IMR-90 (cell line): ENCODE results near the gene PCK1. TPM values are rescaled to one million over a fixed set of nuclear protein-coding genes. Genes with fewer than 3 reads are reported as not detected.

Experiments used
- ATAC-seq: fragments of 200-7000 bp; cut with Tn5 transposase; 2 replicates; pipeline ENCODE4 v1.9.1; 2020; ENCODE audit warnings: low read depth, mild to moderate bottlenecking, moderate library complexity
- BruUV-seq: library from RNA; stranded (reverse); fragments of 400-500 nt; replicated peaks from 2 replicates; lab custom pipeline; 2021; lab: Mats Ljungman, UMichigan
- CTCF ChIA-PET: fragments of 300-600 bp; formaldehyde crosslinking; extraction: SDS; loops from one replicate; lab custom pipeline; 2021; ENCODE audit warnings: antibody characterized with exemption; lab: Yijun Ruan, JAX
- POLR2A ChIA-PET: fragments of 300-600 bp; sonication (Branson Sonifier 250); formaldehyde crosslinking; loops from one replicate; lab custom pipeline; 2022; ENCODE audit warnings: antibody characterized with exemption; ENCODE audit not compliant: unreplicated experiment; lab: Charles Lee
- DNase-seq: peaks from one replicate; pipeline ENCODE4 v3.0.0; 2013
- H2AFZ ChIP-seq: replicated peaks from 2 replicates; pipeline ENCODE3; 2013; ENCODE audit warnings: low read length, mild to moderate bottlenecking; ENCODE audit not compliant: poor library complexity
- H2AK5ac ChIP-seq: 2 replicates; pipeline ENCODE4 v1.6.1; 2013; ENCODE audit warnings: low read depth, low read length, inconsistent platforms
- H2AK9ac ChIP-seq: replicated peaks from 2 replicates; pipeline ENCODE3; 2013; ENCODE audit warnings: mild to moderate bottlenecking, low read depth, low read length, moderate library complexity; ENCODE audit not compliant: poor library complexity
- H2BK120ac ChIP-seq: 2 replicates; pipeline ENCODE4 v1.6.1; 2013; ENCODE audit warnings: low read depth, low read length, inconsistent platforms
- H2BK15ac ChIP-seq: 3 replicates; pipeline ENCODE4 v1.6.1; 2013; ENCODE audit warnings: low read depth, low read length, inconsistent platforms
- H2BK20ac ChIP-seq: 2 replicates; pipeline ENCODE4 v1.6.1; 2013; ENCODE audit warnings: low read depth, mild to moderate bottlenecking, inconsistent platforms, low read length, moderate library complexity
- H2BK5ac ChIP-seq: 2 replicates; pipeline ENCODE4 v1.6.1; 2013; ENCODE audit warnings: mild to moderate bottlenecking, low read depth, low read length, inconsistent platforms; ENCODE audit not compliant: poor library complexity, severe bottlenecking
- H3K14ac ChIP-seq: replicated peaks from 2 replicates; pipeline ENCODE4 v1.6.1; 2013; ENCODE audit warnings: low read depth, low read length, inconsistent platforms
- H3K18ac ChIP-seq: 2 replicates; pipeline ENCODE4 v1.6.1; 2013; ENCODE audit warnings: low read depth, low read length, control low read depth
- H3K23ac ChIP-seq: 2 replicates; pipeline ENCODE4 v1.6.1; 2013; ENCODE audit warnings: low read depth, low read length, inconsistent platforms
- H3K27ac ChIP-seq: 2 replicates; pipeline ENCODE4 v1.5.1; 2013; ENCODE audit warnings: mild to moderate bottlenecking, control low read depth, low read length; ENCODE audit not compliant: insufficient read depth
- H3K27me3 ChIP-seq: 2 replicates; pipeline ENCODE4 v1.6.1; 2013; ENCODE audit warnings: low read length; ENCODE audit not compliant: control insufficient read depth, insufficient read depth
- H3K36me3 ChIP-seq: 2 replicates; pipeline ENCODE4 v1.6.1; 2013; ENCODE audit warnings: low read length, mixed read lengths; ENCODE audit not compliant: control insufficient read depth, insufficient read depth
- H3K4ac ChIP-seq: 2 replicates; pipeline ENCODE4 v1.6.1; 2013; ENCODE audit warnings: low read depth, low read length, inconsistent platforms
- H3K4me1 ChIP-seq: 2 replicates; pipeline ENCODE4 v1.6.1; 2013; ENCODE audit warnings: low read length, mixed read lengths; ENCODE audit not compliant: control insufficient read depth, insufficient read depth
- H3K4me2 ChIP-seq: 2 replicates; pipeline ENCODE4 v1.6.1; 2013; ENCODE audit warnings: low read depth, mild to moderate bottlenecking, control low read depth, low read length, moderate library complexity
- H3K4me3 ChIP-seq: 2 replicates; pipeline ENCODE4 v1.5.1; 2013; ENCODE audit warnings: low read depth, mild to moderate bottlenecking, control low read depth, low read length, moderate library complexity; ENCODE audit not compliant: insufficient read depth
- H3K56ac ChIP-seq: 2 replicates; pipeline ENCODE4 v1.6.1; 2013; ENCODE audit warnings: low read length, inconsistent platforms; ENCODE audit not compliant: insufficient read depth; ENCODE audit errors: extremely low read depth
- H3K79me1 ChIP-seq, 2 experiments: 2 replicates each; pipeline ENCODE4 v1.6.1; 2013; ENCODE audit warnings: low read length in 2 of 2, inconsistent platforms in 1 of 2, low read depth in 1 of 2
- H3K9ac ChIP-seq: 2 replicates; pipeline ENCODE4 v1.6.1; 2013; ENCODE audit warnings: low read depth, low read length, control low read depth
- H3K9me1 ChIP-seq: 2 replicates; pipeline ENCODE4 v1.6.1; 2013; ENCODE audit warnings: low read length, inconsistent platforms; ENCODE audit not compliant: insufficient read depth
- H3K9me3 ChIP-seq: 2 replicates; pipeline ENCODE4 v1.6.1; 2013; ENCODE audit warnings: low read length; ENCODE audit not compliant: control insufficient read depth, insufficient read depth
- H4K20me1 ChIP-seq: 2 replicates; pipeline ENCODE4 v1.6.1; 2013; ENCODE audit warnings: low read length, inconsistent platforms; ENCODE audit not compliant: insufficient read depth
- H4K5ac ChIP-seq: 2 replicates; pipeline ENCODE4 v1.6.1; 2013; ENCODE audit warnings: mild to moderate bottlenecking, low read depth, low read length, control low read depth
- H4K8ac ChIP-seq, 2 experiments: 2 replicates each; pipeline ENCODE4 v1.6.1; 2013; ENCODE audit warnings: low read depth in 2 of 2, low read length in 2 of 2, control low read depth in 1 of 2, inconsistent platforms in 1 of 2
- H4K91ac ChIP-seq: 2 replicates; pipeline ENCODE4 v1.6.1; 2013; ENCODE audit warnings: low read depth, low read length, inconsistent platforms; ENCODE audit not compliant: insufficient read depth
- BHLHE40 ChIP-seq: fragments of 150-350 bp; IDR thresholded peaks from 2 replicates; pipeline ENCODE4 v1.6.1; 2016; ENCODE audit warnings: mild to moderate bottlenecking, low read depth, low read length
- CEBPB ChIP-seq: IDR thresholded peaks from 2 replicates; pipeline ENCODE4 v1.6.1; 2012; ENCODE audit warnings: low read depth, low read length, improper control_type of control experiment
- CHD1 ChIP-seq: IDR thresholded peaks from 2 replicates; pipeline ENCODE4 v1.6.1; 2012; ENCODE audit warnings: low read depth, low read length, improper control_type of control experiment
- CTCF ChIP-seq: conservative IDR thresholded peaks from 2 replicates; pipeline ENCODE4 v1.5.1; 2012; ENCODE audit warnings: mild to moderate bottlenecking, low read depth, low read length, improper control_type of control experiment
- ELK1 ChIP-seq: fragments of 150-350 bp; IDR thresholded peaks from 2 replicates; pipeline ENCODE4 v1.6.1; 2016; ENCODE audit warnings: low read depth, mild to moderate bottlenecking, low read length, moderate library complexity, borderline replicate concordance
- FOS ChIP-seq: fragments of 150-350 bp; IDR thresholded peaks from 2 replicates; pipeline ENCODE4 v1.6.1; 2016; ENCODE audit warnings: low read depth, low read length
- MAFK ChIP-seq: IDR thresholded peaks from 2 replicates; pipeline ENCODE4 v1.6.1; 2012; ENCODE audit warnings: low read depth, low read length, improper control_type of control experiment
- MAZ ChIP-seq: IDR thresholded peaks from 2 replicates; pipeline ENCODE4 v1.6.1; 2012; ENCODE audit warnings: low read depth, mild to moderate bottlenecking, low read length, improper control_type of control experiment, moderate library complexity, borderline replicate concordance
- MXI1 ChIP-seq: IDR thresholded peaks from 2 replicates; pipeline ENCODE4 v1.6.1; 2012; ENCODE audit warnings: low read depth, mild to moderate bottlenecking, low read length, moderate library complexity, borderline replicate concordance
- NFE2L2 ChIP-seq: fragments of 150-350 bp; IDR thresholded peaks from 2 replicates; pipeline ENCODE4 v1.6.1; 2016; ENCODE audit warnings: low read depth, mild to moderate bottlenecking, low read length
- POLR2A ChIP-seq: IDR thresholded peaks from 2 replicates; pipeline ENCODE4 v1.6.1; 2012; ENCODE audit warnings: mild to moderate bottlenecking, low read depth, low read length
- RAD21 ChIP-seq: IDR thresholded peaks from 2 replicates; pipeline ENCODE4 v1.6.1; 2012; ENCODE audit warnings: low read length, improper control_type of control experiment
- RCOR1 ChIP-seq: IDR thresholded peaks from 2 replicates; pipeline ENCODE4 v1.6.1; 2012; ENCODE audit warnings: mild to moderate bottlenecking, low read length, improper control_type of control experiment; ENCODE audit not compliant: insufficient replicate concordance
- RFX5 ChIP-seq: IDR thresholded peaks from 2 replicates; pipeline ENCODE4 v1.8.0; 2012; ENCODE audit warnings: low read depth, mild to moderate bottlenecking, low read length, moderate library complexity
- SMC3 ChIP-seq: fragments of 150-350 bp; IDR thresholded peaks from 2 replicates; pipeline ENCODE4 v1.6.1; 2016; ENCODE audit warnings: low read depth, mild to moderate bottlenecking, antibody characterized with exemption, low read length, moderate library complexity
- USF2 ChIP-seq: fragments of 150-350 bp; IDR thresholded peaks from 2 replicates; pipeline ENCODE4 v1.6.1; 2017; ENCODE audit warnings: mild to moderate bottlenecking, antibody characterized with exemption, low read length, low read depth
- dilution Hi-C: fragments of 300-500 bp; cut with HindIII; formaldehyde crosslinking; loops from one replicate; pipeline ENCODE4 v1.14.3; 2018; ENCODE audit warnings: low sequenced_read_pairs; ENCODE audit not compliant: unreplicated experiment
- in situ Hi-C: fragments of 300-500 bp; cut with MboI; formaldehyde crosslinking; loops from 3 replicates; pipeline ENCODE4 v1.14.3; 2019; ENCODE audit warnings: low sequenced_read_pairs, inconsistent platforms, mixed read lengths
- intact Hi-C: fragments of 100-400 bp; cut with micrococcal nuclease; formaldehyde crosslinking; loops from 2 replicates; pipeline ENCODE4 v1.10.0; 2022
- polyA plus RNA-seq, 3 experiments: library from polyadenylated mRNA; depleted of rRNA; stranded (reverse); fragments of >200 nt; gene quantifications; 2 replicates each; pipeline ENCODE4 v1.2.3, GENCODE V29; 2012; ENCODE audit warnings: low replicate concordance in 1 of 3
- total RNA-seq: library from RNA; depleted of rRNA; stranded (reverse); fragments of >200 nt; gene quantifications from 2 replicates; pipeline ENCODE4 v1.2.3, GENCODE V29; 2012

PCK1 gene
- total and polyA plus RNA-seq, 2 of the 4 experiments (the other 2 are of a cell fraction): not detected

- DNase-seq: no peak
- H4K8ac ChIP-seq: no peak overlapping the region
- H2AK9ac ChIP-seq: no peak overlapping the region
- H3K23ac ChIP-seq: no peak overlapping the region
- no peak for ATAC-seq
- no peak overlapping the region for H3K18ac ChIP-seq
- H2BK120ac ChIP-seq: no peak overlapping the region
- no TSS peak for BruUV-seq
- no peaks in the 10 kb centered on the region for H4K20me1 ChIP-seq
- no peaks in the 10 kb centered on the region for H3K9me1 ChIP-seq
- H3K27me3 ChIP-seq: peaks cover 31% of the 10 kb centered on the region
- no peak overlapping the region for H2AK5ac ChIP-seq
- no peak overlapping the region for H4K5ac ChIP-seq
- no peak overlapping the region for H3K4me3 ChIP-seq
- H3K9me3 ChIP-seq: no peaks in the 10 kb centered on the region
- ChIA-PET CTCF (no interaction called here), POLR2A (no interaction called here)
- no peak overlapping the region for H3K9ac ChIP-seq
- H2AFZ ChIP-seq: no peak overlapping the region
- no peak for TF ChIP-seq RFX5
- TF ChIP-seq CHD1: no peak
- no peak for TF ChIP-seq BHLHE40
- no peak for TF ChIP-seq POLR2A
- no peak for TF ChIP-seq MAZ
- no peak for TF ChIP-seq MAFK
- no peak for TF ChIP-seq USF2
- no peak for TF ChIP-seq FOS
- TF ChIP-seq RAD21: no peak
- no peak for TF ChIP-seq CEBPB
- no peak for TF ChIP-seq CTCF
- TF ChIP-seq MXI1: no peak
- TF ChIP-seq NFE2L2: no peak
- no peak for TF ChIP-seq SMC3
- TF ChIP-seq ELK1: no peak
- TF ChIP-seq RCOR1: no peak
- no peaks in the 10 kb centered on the region for H3K4me1 ChIP-seq
- no peak overlapping the region for H2BK20ac ChIP-seq
- no peaks in the 10 kb centered on the region for H3K36me3 ChIP-seq
- no peak overlapping the region for H3K56ac ChIP-seq
- no peak overlapping the region for H2BK15ac ChIP-seq
- H3K27ac ChIP-seq: no peak overlapping the region
- no peak overlapping the region for H3K4me2 ChIP-seq
- in situ Hi-C loops (no loop called here), intact Hi-C loops (no loop called here), dilution Hi-C loops (no loop called here)
- no peak overlapping the region for H4K91ac ChIP-seq
- no peak overlapping the region for H2BK5ac ChIP-seq
- no peaks in the 10 kb centered on the region for H3K79me1 ChIP-seq
- H3K4ac ChIP-seq: no peak overlapping the region
- H3K14ac ChIP-seq: no peak overlapping the region
These were observed 14.0 kb downstream of the PCK1 start for GRCh38 chr20:57574954-57575353.
